Astrocyte (in vitro differentiated cells and primary cell): Measurements from ENCODE around the gene EIF4G3.

Experiments
- CTCF ChIP-seq: IDR thresholded peaks from 2 replicates; pipeline ENCODE4 v1.5.1; 2011; ENCODE audit warnings: low read depth, mild to moderate bottlenecking, inconsistent platforms, low read length, moderate library complexity; ENCODE audit not compliant: insufficient read depth
- EZH2 ChIP-seq: IDR thresholded peaks from 2 replicates; pipeline ENCODE4 v1.6.1; 2012; ENCODE audit warnings: mild to moderate bottlenecking, low read length, inconsistent platforms; ENCODE audit not compliant: insufficient read depth

- no peak for TF ChIP-seq CTCF
- TF ChIP-seq EZH2 = no peak
Measured at GRCh38 chr1:21192871-21193270, 16.2 kb upstream of the EIF4G3 start.
